GM18951 (cell line): ENCODE data around the gene METTL6.
"Not testable (repeated sequence)": the region's sequence is repeated elsewhere in the genome, so short reads cannot be mapped to it uniquely, and the experiment has no call there.

Experiments
- POLR2A ChIP-seq: IDR thresholded peaks from 4 replicates; pipeline ENCODE4 v1.6.1; 2011; ENCODE audit warnings: mild to moderate bottlenecking; ENCODE audit not compliant: insufficient read length, insufficient read depth; ENCODE audit errors: extremely low read depth
- in situ Hi-C: fragments of 300-500 bp; cut with MboI; formaldehyde crosslinking; loops from one replicate; pipeline ENCODE4 v1.12.0; 2022; ENCODE audit warnings: low sequenced_read_pairs, mixed read lengths, inconsistent platforms; ENCODE audit not compliant: unreplicated experiment

The METTL6 gene, protein sequence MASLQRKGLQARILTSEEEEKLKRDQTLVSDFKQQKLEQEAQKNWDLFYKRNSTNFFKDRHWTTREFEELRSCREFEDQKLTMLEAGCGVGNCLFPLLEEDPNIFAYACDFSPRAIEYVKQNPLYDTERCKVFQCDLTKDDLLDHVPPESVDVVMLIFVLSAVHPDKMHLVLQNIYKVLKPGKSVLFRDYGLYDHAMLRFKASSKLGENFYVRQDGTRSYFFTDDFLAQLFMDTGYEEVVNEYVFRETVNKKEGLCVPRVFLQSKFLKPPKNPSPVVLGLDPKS

DNA sequence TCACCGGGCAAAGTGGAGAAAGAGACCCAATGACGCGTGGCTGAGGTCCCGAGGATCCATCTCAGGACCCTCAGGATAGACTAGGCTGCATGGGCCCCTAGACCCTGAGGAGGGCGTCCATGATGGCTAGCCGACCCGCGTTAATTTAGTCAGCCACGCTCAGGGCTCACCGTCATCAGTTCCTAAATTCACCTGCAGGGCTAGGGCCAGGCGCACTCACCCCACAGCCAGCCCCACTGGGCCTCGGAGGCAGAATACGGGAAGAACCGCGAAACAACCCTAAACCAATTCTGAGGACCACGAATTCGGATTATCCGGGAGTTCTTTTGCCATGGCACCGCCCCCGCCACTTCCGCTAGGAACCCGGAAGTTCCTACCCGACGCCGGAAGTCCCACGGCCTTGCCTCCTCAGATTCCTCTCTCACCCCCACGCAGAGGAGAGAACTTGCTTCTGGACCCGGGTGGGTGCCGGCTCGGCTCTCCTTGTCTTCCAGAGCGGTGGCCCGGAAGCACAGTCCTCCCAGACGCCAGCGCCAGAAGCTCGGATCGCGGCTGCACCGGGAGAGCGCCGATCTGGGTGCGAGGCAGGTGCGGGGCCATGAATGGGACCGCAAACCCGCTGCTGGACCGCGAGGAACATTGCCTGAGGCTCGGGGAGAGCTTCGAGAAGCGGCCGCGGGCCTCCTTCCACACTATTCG, at the start of gene METTL6, which contains the start of gene EAF1:
Gene METTL6, minus strand, starts transcription at position 363 of the 699 bp plus-strand sequence. CDS start 1,033 bp downstream, outside the sequence.
Gene EAF1, plus strand, starts transcription at position 417 of the 699 bp plus-strand sequence. Its CDS starts 182 bp downstream, at position 599.
- in situ Hi-C loops, result no loop called here
- TF ChIP-seq POLR2A, result peak; percentile 87

DNA sequence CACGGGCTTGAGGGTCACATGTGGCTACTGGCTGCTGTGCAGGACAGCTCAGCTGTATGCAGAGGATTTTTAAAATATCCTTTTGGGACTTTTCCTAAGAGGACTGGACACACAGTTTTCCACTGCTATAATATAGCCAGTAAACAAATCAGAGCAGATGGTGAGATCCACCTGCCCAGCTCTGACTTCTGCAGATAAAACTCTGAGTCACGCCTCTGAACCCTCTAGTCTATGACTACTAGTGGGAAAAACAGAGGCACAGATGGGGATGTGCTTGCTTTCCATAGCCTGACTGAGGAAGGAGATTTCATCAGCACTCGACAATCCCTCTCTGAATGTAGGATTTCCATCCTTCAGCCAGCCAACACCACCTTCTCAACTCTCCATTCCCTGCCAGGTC, 49.0 kb upstream of the METTL6 start:
- TF ChIP-seq POLR2A, result no peak
- in situ Hi-C loops, result no loop called here

DNA sequence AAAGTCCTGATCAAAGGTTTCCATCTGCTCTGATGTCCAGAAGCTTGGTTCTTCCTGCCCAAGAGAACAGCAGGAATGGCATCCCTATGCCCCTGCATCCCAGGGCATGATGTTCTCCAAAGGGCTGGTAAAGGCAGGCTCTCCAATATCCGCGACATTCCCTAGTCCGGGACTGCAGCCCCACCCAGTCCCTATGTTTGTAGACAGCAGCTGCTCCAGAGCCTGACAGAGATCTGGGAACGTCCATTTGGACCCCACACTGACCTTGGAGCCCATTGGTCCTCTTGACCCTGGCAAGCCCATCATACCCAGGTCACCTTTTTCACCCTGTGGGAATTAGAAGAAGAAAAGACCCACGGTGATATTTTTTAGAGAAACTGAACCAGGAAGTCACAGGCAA, 47.8 kb upstream of the METTL6 start:
- in situ Hi-C loops, result no loop called here
- no peak for TF ChIP-seq POLR2A

DNA sequence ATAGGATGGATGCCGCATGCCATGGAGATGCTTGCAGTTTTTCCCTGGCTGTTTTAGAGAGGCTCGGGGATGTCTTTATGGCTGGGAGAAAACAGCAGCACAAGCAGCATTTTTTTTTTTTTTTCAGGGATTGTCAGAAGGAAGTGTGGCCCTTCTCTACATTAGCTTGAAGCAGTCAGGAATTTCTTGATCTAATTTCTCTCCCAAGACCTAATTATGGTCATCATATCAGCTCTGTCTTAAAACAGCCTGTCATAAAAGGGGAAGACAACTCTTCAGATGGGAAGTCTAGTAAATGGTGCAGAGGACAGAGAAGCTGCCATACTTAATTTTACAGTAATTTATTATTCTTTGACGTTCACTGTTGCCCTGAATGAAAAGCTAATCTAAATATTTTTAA, 44.5 kb upstream of the METTL6 start:
- no peak for TF ChIP-seq POLR2A
- in situ Hi-C loops, result no loop called here

DNA sequence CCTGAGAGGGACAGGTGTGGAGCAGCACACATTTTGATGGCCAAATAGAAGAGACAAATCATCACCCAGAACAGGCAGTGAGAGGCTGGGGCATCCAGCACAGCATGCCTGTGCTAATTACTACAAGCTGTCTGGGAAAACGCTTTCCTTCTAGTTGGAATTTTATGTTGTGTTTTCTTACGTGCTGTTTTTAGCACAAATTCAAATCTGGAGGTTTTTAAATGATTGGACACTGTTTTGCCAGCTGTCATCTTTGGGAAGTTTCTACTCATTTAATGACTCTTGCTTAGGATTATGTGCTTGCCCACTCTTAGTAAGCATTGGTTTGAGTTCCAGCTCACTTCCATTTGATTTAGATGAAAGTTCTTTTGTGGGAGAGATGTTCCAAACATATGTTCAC, 43.5 kb upstream of the METTL6 start:
- in situ Hi-C loops, result no loop called here
- TF ChIP-seq POLR2A, result no peak

DNA sequence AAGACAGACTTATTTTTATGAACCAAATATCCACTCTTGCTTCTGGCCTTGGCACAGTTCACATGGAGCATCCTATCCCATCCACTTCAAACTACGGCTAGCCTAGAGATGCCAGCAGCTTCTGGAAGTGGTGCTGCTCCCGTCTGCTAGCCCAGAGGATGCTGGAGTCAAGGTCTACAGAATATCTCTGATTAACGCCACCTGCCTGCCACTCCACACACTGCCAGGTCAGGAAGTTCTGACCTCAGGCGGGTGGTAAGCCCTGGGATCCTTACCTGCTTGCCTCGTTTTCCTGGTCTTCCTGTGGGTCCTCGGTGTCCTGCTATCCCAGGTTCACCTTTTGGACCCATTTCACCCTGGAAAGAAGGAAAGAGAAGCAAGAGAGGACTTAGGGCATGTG, 42.9 kb upstream of the METTL6 start:
- no peak for TF ChIP-seq POLR2A
- in situ Hi-C loops, result no loop called here

DNA sequence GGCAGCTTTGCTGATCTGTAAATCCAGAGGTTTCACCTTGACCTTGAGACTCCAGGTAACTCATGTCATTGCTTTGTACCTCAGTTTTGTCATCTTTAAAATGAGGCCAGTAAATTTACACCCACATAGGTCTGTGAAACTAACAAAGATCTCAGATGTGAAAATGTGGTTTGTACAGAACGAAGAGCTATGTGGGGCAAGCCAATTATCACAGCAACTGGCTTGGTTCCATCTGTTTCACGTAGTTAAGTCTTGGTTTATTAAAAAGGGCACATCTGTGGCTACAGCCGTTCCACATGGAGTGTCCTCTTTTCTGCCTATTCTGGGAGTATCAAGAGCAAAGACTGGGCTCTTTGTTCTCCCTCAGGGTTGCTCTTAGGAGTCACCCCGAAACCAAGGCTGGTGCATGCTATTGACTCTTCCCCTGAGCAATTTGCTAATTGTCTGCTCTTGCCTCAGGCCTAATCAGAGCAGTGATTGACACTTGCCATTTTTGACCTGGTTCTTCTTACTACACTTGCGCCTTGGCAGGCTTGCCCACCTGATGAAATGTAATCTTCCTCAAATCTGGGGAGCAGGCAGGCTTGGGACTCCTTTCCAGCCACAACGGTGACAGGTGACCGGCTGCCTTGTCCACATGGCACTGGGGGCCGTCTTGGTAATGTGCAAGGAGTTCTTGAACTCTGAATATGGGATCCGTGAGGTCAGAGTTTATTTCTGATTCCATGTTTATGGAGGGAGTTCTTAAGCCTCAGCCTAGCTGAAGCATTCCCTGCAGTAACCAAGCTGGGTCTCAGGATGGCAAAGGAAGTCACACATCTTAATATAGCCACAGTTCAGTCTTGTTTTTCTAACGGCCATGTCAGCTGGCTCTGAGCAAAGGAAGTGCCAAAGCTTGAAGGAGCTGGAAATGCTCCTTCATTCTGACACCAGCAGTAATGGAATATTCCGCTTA, 40.2 kb upstream of the METTL6 start:
- no peak for TF ChIP-seq POLR2A
- in situ Hi-C loops, result no loop called here

DNA sequence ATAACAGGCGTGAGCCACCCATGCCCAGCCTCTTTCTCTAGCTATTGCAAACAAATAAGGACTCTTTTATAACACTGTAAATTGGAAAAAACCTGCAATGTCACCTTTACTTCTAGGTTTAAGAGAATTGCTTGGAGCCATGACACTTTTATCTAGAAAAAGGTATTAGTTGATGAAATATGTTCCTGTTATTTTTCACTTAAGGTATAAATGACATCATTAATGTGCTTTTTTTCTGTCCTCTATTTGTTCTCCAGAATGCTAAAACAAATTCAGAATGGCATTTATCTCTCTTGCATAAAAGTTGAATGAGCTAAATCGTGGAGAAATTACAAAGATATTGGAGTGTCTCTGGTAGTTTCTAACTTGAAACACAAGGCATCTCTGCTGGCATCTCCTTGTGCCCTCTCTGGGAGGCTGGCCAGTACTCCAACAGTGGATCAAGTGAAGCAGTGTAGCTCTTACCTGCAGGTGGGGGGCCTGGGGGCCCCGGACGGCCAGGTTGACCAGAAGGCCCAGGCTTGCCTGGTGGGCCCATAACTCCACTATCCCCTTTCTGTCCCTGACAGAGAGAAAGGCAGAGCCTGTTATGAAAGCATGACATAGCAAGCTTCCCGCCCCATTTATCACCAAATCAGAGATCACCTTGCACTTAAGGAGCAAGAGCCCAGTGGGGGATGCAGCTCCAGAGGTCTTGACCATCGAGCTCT, 38.7 kb upstream of the METTL6 start:
- no peak for TF ChIP-seq POLR2A
- in situ Hi-C loops, result no loop called here

DNA sequence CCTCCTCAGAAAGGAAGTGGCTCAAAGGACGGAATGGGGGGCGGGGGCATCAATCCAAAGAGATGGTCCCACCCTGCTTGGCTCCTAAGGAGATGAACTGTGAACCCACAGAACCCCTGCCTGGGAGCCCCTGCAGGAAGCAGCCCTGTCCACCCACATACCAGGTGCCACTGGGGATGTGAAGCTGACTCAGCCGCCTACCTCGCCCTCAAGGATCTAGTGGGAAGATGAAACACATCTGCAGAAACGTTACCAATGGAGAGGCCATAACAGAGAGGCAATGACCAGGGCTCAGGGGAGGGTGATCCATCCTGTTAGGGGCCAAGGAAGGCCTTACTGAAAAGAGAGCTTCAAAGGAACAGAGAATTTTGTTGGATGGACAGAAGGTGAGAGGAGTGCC, 35.1 kb upstream of the METTL6 start:
- no peak for TF ChIP-seq POLR2A
- in situ Hi-C loops, result no loop called here

DNA sequence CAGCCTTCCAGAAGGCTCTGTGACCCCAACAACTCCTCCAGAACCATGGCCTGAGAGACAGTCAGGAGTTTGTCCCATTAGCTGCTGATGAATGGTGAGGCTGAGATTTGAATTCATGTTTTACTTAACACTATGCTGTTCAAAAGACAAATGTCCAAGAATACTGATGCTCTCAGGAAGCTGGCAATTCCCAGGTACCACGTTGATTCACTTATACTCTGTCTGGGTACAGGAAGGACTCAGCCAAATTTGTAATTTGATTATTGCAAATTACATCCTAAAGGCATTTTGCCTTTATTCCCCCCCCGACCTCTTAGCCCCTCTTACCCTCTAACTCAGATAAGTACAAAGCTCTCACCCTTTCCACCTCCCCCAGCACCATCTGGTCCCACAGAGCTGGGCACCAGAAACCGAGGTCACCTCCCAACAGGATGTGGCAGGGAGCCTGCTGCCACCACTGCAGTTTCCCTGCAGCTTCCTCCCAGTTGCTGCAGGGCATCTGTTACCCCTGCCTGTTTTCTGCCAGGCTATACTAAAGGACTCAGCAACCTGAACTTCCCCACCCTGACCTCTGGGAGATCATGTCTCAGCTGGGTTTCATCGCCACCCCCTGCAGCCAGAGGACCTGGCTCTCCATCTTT, 33.7 kb upstream of the METTL6 start:
- in situ Hi-C loops, result no loop called here

DNA sequence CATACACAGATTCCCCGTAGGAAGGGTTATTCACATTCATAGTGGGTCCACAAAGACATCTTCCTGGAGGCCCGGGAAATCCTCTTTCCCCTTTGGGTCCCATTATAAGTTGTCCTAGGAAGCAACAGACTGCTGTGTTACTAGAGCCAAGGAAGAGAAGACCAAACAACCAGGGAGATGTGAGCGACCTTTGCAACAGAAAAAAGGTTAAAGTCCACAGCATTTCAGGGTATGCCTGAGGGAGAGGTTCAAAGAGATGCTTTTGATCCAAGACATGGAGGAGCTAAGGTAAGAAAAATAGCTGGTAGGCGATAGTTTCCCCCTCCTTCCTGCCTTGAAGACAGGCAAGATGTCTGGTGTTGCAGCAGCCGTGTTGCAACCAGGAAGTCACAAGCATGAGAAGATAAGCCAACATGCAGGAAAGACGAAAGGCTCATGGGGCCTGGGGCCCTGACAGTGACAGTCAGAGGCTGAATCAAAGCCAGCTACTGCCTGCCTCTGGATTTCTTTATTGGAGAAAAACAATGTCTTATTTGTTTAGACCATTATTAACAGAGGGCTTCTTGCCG, 31.0 kb upstream of the METTL6 start:
- TF ChIP-seq POLR2A, result no peak
- in situ Hi-C loops, result no loop called here

More for the DNA sequence above, 33.7 kb upstream of the METTL6 start:
- no peak for TF ChIP-seq POLR2A

DNA sequence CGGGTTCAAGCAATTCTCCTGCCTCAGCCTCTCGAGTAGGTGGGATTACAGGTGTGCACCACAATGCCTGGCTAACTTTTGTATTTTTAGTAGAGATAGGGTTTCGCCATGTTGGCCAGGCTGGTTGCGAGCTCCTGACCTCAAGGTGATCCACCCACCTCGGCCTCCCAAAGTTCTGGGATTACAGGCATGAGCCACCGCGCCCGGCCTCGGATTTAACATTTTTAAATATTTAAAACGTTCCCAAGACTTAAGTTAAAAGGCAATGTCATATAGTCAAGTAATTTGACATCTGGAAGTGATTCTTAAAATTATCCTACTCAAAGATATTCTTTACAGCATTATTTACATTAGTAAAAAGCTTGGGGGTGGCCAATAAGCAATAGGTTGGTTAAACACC, 29.6 kb upstream of the METTL6 start:
- in situ Hi-C loops, result not testable (repeated sequence)

DNA sequence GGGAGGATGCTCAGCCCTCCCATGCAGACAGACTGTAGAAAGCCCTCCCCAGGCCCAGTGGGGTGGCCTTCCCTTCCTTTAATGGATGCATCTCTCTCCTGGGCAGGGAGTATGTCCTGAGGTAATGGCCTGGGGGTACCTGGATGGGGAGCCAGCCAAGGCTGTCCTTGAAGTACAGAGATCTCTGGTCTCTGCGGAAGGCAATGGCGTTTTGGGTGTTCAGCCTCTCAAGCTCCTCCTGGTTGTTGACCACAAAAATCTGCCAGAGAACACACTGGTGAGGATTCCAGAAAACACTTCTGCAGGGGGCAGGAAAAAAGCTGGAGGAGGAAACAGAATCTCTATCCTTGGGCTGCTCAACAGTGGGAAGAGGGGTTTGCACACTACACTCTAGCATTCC, 29.0 kb upstream of the METTL6 start:
- in situ Hi-C loops, result no loop called here
- no peak for TF ChIP-seq POLR2A
